NB4 (cell line): ENCODE data around the gene FANCC.

Source experiments
- CTCF ChIP-seq: IDR thresholded peaks from one replicate; pipeline ENCODE4 v1.5.1; 2012; ENCODE audit warnings: low read depth, low read length
- MAX ChIP-seq: IDR thresholded peaks from 2 replicates; pipeline ENCODE4 v1.6.1; 2011; ENCODE audit warnings: low read depth, low read length

- no peak for TF ChIP-seq MAX
- no peak for TF ChIP-seq CTCF
Measured at GRCh38 chr9:95341293-95341962, 23.9 kb upstream of the FANCC start.
